Fibroblast of skin of left biceps (primary cell): ENCODE results near the gene SELENOF.
"Not testable (repeated sequence)": the region's sequence is repeated elsewhere in the genome, so short reads cannot be mapped to it uniquely, and the experiment has no call there.

ENCODE experiments used
- DNase-seq, 2 experiments: peaks; one replicate each; pipeline ENCODE4 v3.0.0-alpha.2; 2013; ENCODE audit warnings: low read depth in 2 of 2

The SELENOF gene

GRCh38 chr1:86814118-86814517 lies 99.8 kb downstream of the SELENOF start:
- not testable (repeated sequence) for DNase-seq
